Tibial nerve (tissue), 4 donors: Measurements from ENCODE around the gene CFAP54. TPM values are rescaled to one million over a fixed set of nuclear protein-coding genes. Genes with fewer than 3 reads are reported as not detected.

Experiments used
- DNase-seq, 2 donors: peaks; one replicate each; pipeline ENCODE4 v3.0.0-alpha.2; 2019; ENCODE audit warnings: low spot score in 2 of 2
- H3K27ac ChIP-seq, 4 donors: fragments of 200-600 bp; sonication (generic) in 3 of 4; one replicate each; pipeline ENCODE4 v1.5.1; 2017 to 2019; ENCODE audit warnings: mild to moderate bottlenecking in 1 of 4
- H3K27me3 ChIP-seq, 2 donors: fragments of 200-600 bp; sonication (generic) in 1 of 2; one replicate each; pipeline versions ENCODE4 v1.5.1 to v1.6.0; 2017 to 2019
- H3K36me3 ChIP-seq, 3 donors: fragments of 200-600 bp; sonication (generic); one replicate each; pipeline ENCODE4 v1.5.1; 2018 to 2019
- H3K4me1 ChIP-seq, 4 donors: fragments of 200-600 bp; sonication (generic) in 3 of 4; one replicate each; pipeline ENCODE4 v1.5.1; 2017 to 2019
- H3K4me3 ChIP-seq, 4 donors: fragments of 200-600 bp; sonication (generic) in 3 of 4; one replicate each; pipeline ENCODE4 v1.5.1; 2017 to 2019; ENCODE audit warnings: mild to moderate bottlenecking in 1 of 4, moderate library complexity in 1 of 4
- H3K9me3 ChIP-seq, 4 donors: fragments of 200-600 bp; sonication (generic) in 3 of 4; one replicate each; pipeline ENCODE4 v1.5.1; 2017 to 2019
- CTCF ChIP-seq, 5 experiments: fragments of 200-600 bp in 3 of 5; fragments of 450-650 bp in 2 of 5; sonication (generic) in 3 of 5; IDR thresholded peaks; one replicate each; pipeline ENCODE4 v1.5.1; 2016 to 2019; ENCODE audit warnings: antibody characterized with exemption in 5 of 5, mild to moderate bottlenecking in 3 of 5, moderate library complexity in 2 of 5
- EP300 ChIP-seq, 2 donors: sonication (generic); formaldehyde crosslinking; IDR thresholded peaks; one replicate each; pipeline ENCODE4 v1.6.1; 2017; ENCODE audit warnings: antibody characterized with exemption in 2 of 2, mild to moderate bottlenecking in 1 of 2
- POLR2A ChIP-seq, 2 donors: fragments of 450-650 bp; IDR thresholded peaks; one replicate each; pipeline ENCODE4 v1.6.1; 2017; ENCODE audit warnings: antibody characterized with exemption in 2 of 2, mild to moderate bottlenecking in 2 of 2, moderate library complexity in 2 of 2
- WGBS, 2 donors: methylation state at CpG; one replicate each; pipeline ENCODE4 v1.1.5; 2018; 5-methylcytosine and 5-hydroxymethylcytosine counted together
- total RNA-seq, 4 donors: library from RNA; depleted of rRNA; stranded (reverse); fragments of >200 nt; gene quantifications; one replicate each; pipeline ENCODE4 v1.1.0, GENCODE V29; 2016

The CFAP54 gene
- total RNA-seq, 4 donors from 2014 or later = 0.87 to 6.7 (median 2.1) TPM

- DNase-seq = no peak
- Histone ChIP-seq H3K4me3 (no peak overlapping the region), H3K27ac (no peak overlapping the region), H3K4me1 (no peaks in the 10 kb centered on the region), H3K9me3 (peaks cover 0 to 9% (median 0%) of the 10 kb centered on the region in 4 donors), H3K27me3 (no peaks in the 10 kb centered on the region), H3K36me3 (no peaks in the 10 kb centered on the region)
- TF ChIP-seq POLR2A (IDR thresholded peaks at IDR 0.05) (no peak), EP300 (IDR thresholded peaks at IDR 0.05) (no peak), CTCF (IDR thresholded peaks at IDR 0.05) (no peak)
- WGBS, 2 donors = 81% methylated on average over 4 of the region's 4 CpGs
These were observed 15.2 kb upstream of the CFAP54 start for GRCh38 chr12:96474206-96474605.

- Histone ChIP-seq H3K9me3 (no peaks in the 10 kb centered on the region), H3K4me1 (no peaks in the 10 kb centered on the region), H3K4me3 (no peak overlapping the region), H3K27ac (no peak overlapping the region), H3K27me3 (no peaks in the 10 kb centered on the region), H3K36me3 (no peaks in the 10 kb centered on the region)
- WGBS, 2 donors = 50 to 54% methylated on average over 3 of the region's 3 CpGs
- TF ChIP-seq EP300 (IDR thresholded peaks at IDR 0.05) (no peak), POLR2A (IDR thresholded peaks at IDR 0.05) (no peak), CTCF (IDR thresholded peaks at IDR 0.05) (no peak)
- no peak for DNase-seq
These were observed 11.4 kb upstream of the CFAP54 start for GRCh38 chr12:96478011-96478410.

GRCh38 chr12:96482086-96482485 is 7.3 kb upstream of the CFAP54 start:
- WGBS, 2 donors = 89 to 92% methylated on average over 5 of the region's 5 CpGs
- no peak for TF ChIP-seq POLR2A (IDR thresholded peaks at IDR 0.05)
- no peak for TF ChIP-seq CTCF (IDR thresholded peaks at IDR 0.05)
- no peak for TF ChIP-seq EP300 (IDR thresholded peaks at IDR 0.05)

GRCh38 chr12:96483116-96483515 is 6.3 kb upstream of the CFAP54 start:
- DNase-seq = no peak
- no peak for TF ChIP-seq EP300 (IDR thresholded peaks at IDR 0.05)
- no peak for TF ChIP-seq POLR2A (IDR thresholded peaks at IDR 0.05)
- no peak for TF ChIP-seq CTCF (IDR thresholded peaks at IDR 0.05)
- no peaks in the 10 kb centered on the region for H3K9me3 ChIP-seq
- no peak overlapping the region for H3K4me3 ChIP-seq
- H3K27ac ChIP-seq = no peak overlapping the region
- no peaks in the 10 kb centered on the region for H3K4me1 ChIP-seq
- WGBS, 2 donors = 61 to 68% methylated on average over 2 of the region's 2 CpGs
- no peaks in the 10 kb centered on the region for H3K27me3 ChIP-seq
- H3K36me3 ChIP-seq = no peaks in the 10 kb centered on the region

More at GRCh38 chr12:96482086-96482485, 7.3 kb upstream of the CFAP54 start:
- Histone ChIP-seq H3K9me3 (no peaks in the 10 kb centered on the region), H3K27ac (no peak overlapping the region), H3K4me3 (no peak overlapping the region), H3K4me1 (no peaks in the 10 kb centered on the region), H3K36me3 (no peaks in the 10 kb centered on the region), H3K27me3 (no peaks in the 10 kb centered on the region)
- DNase-seq = no peak

- Histone ChIP-seq H3K9me3 (no peaks in the 10 kb centered on the region), H3K4me3 (no peak overlapping the region), H3K27ac (no peak overlapping the region), H3K4me1 (peaks cover 0 to 9% (median 0%) of the 10 kb centered on the region in 4 donors), H3K27me3 (no peaks in the 10 kb centered on the region), H3K36me3 (no peaks in the 10 kb centered on the region)
- DNase-seq = no peak
- WGBS, 2 donors = 96% methylated on average over 12 of the region's 12 CpGs
- TF ChIP-seq EP300 (IDR thresholded peaks at IDR 0.05) (no peak), CTCF (IDR thresholded peaks at IDR 0.05) (no peak), POLR2A (IDR thresholded peaks at IDR 0.05) (no peak)
These were observed 2.4 kb upstream of the CFAP54 start for GRCh38 chr12:96486751-96487613.
